Measurements from ENCODE around the gene CD69. TPM values are rescaled to one million over a fixed set of nuclear protein-coding genes. Genes with fewer than 3 reads are reported as not detected.

Gene CD69
- total RNA-seq, 1 experiment from 2014 or later, result not detected

GRCh38 chr12:9792961-9793617 lies 32.4 kb upstream of the CD69 start:
- Histone ChIP-seq H3K9me3 (ENCODE audit: insufficient read depth, low read depth) (no peaks in the 10 kb centered on the region), H3K36me3 (ENCODE audit: low read depth) (no peaks in the 10 kb centered on the region), H4K20me1 (ENCODE audit: insufficient read depth) (no peaks in the 10 kb centered on the region), H3K79me2 (ENCODE audit: low read depth) (no peaks in the 10 kb centered on the region), H3K27me3 (ENCODE audit: insufficient read depth, low read depth) (no peaks in the 10 kb centered on the region), H3K27ac (peak overlapping the region; percentile 38), H3K9me2 (ENCODE audit: insufficient read depth) (no peaks in the 10 kb centered on the region), H3K4me2 (peak overlapping the region; percentile 42), H2AFZ (peak overlapping the region; percentile 17; the same call in 1 of the 2 replicates), H3F3A (ENCODE audit: insufficient read depth, low read depth) (peaks cover 17% of the 10 kb centered on the region), H3K4me3 (no peak overlapping the region), H3K4me1 (replicated peaks; ENCODE audit: insufficient read depth) (peaks cover 48% of the 10 kb centered on the region)
- POLR2A ChIA-PET (ENCODE audit: unreplicated experiment), result interaction anchor here (0.6 kb wide), 1 partner anchor 843 kb away, joined by 3 read pairs; the partner anchor contains the start of gene M6PR
- no TSS peak for BruUV-seq (replicated peaks)
- DNase-seq, result peak in 1 of 2 experiments; percentile 80
- CTCF ChIA-PET, result no interaction called here
- TF ChIP-seq EZH2 (IDR thresholded peaks at IDR 0.05; ENCODE audit: low read depth) (no peak), CTCF (conservative IDR thresholded peaks at IDR 0.05) (no peak)
- intact Hi-C loops (cut with micrococcal nuclease; ENCODE audit: unreplicated experiment), result no loop called here

- intact Hi-C loops (cut with micrococcal nuclease; ENCODE audit: unreplicated experiment), result no loop called here
- no TSS peak for BruUV-seq (replicated peaks)
- Histone ChIP-seq H3K4me2 (peak overlapping the region; percentile 42), H3K79me2 (ENCODE audit: low read depth) (no peaks in the 10 kb centered on the region), H4K20me1 (ENCODE audit: insufficient read depth) (no peaks in the 10 kb centered on the region), H3K27ac (peak overlapping the region; percentile 38), H3K4me1 (replicated peaks; ENCODE audit: insufficient read depth) (peaks cover 40% of the 10 kb centered on the region), H2AFZ (peak overlapping the region; percentile 17; the same call in 1 of the 2 replicates), H3K9me2 (ENCODE audit: insufficient read depth) (no peaks in the 10 kb centered on the region), H3K36me3 (ENCODE audit: low read depth) (no peaks in the 10 kb centered on the region), H3K9me3 (ENCODE audit: insufficient read depth, low read depth) (no peaks in the 10 kb centered on the region), H3K27me3 (ENCODE audit: insufficient read depth, low read depth) (no peaks in the 10 kb centered on the region), H3K4me3 (no peak overlapping the region), H3F3A (ENCODE audit: insufficient read depth, low read depth) (peaks cover 17% of the 10 kb centered on the region)
- ChIA-PET POLR2A (ENCODE audit: unreplicated experiment) (interaction anchor here (0.6 kb wide), 1 partner anchor 843 kb away, joined by 3 read pairs; the partner anchor contains the start of gene M6PR), CTCF (interaction anchor here (0.7 kb wide), 1 partner anchor 150 kb away, joined by 3 read pairs; no protein-coding TSS in a partner anchor)
- TF ChIP-seq EZH2 (IDR thresholded peaks at IDR 0.05; ENCODE audit: low read depth), result no peak
- TF ChIP-seq CTCF (conservative IDR thresholded peaks at IDR 0.05), result no peak
- no peak for DNase-seq
These were observed 31.6 kb upstream of the CD69 start for GRCh38 chr12:9792185-9792900.

GRCh38 chr12:9786726-9787717 lies 26.3 kb upstream of the CD69 start:
- CTCF ChIA-PET, result no interaction called here
- H2AFZ ChIP-seq, result no peak overlapping the region
- 0 out of 2 replicates have a peak, but pooled peaks cover 3% of the 10 kb centered on the region for H3K4me1 ChIP-seq (replicated peaks; ENCODE audit: insufficient read depth)
- no peak overlapping the region for H3K4me3 ChIP-seq
- H3K9me3 ChIP-seq (ENCODE audit: insufficient read depth, low read depth), result no peaks in the 10 kb centered on the region
- intact Hi-C loops (cut with micrococcal nuclease; ENCODE audit: unreplicated experiment), result no loop called here
- no peaks in the 10 kb centered on the region for H3F3A ChIP-seq (ENCODE audit: insufficient read depth, low read depth)
- no peak overlapping the region for H3K27ac ChIP-seq
- no peaks in the 10 kb centered on the region for H3K9me2 ChIP-seq (ENCODE audit: insufficient read depth)
- POLR2A ChIA-PET (ENCODE audit: unreplicated experiment), result no interaction called here
- H3K36me3 ChIP-seq (ENCODE audit: low read depth), result no peaks in the 10 kb centered on the region
- no peak for DNase-seq
- BruUV-seq (replicated peaks), result no TSS peak
- no peak for TF ChIP-seq CTCF (conservative IDR thresholded peaks at IDR 0.05)
- no peak for TF ChIP-seq EZH2 (IDR thresholded peaks at IDR 0.05; ENCODE audit: low read depth)
- no peaks in the 10 kb centered on the region for H4K20me1 ChIP-seq (ENCODE audit: insufficient read depth)
- no peak overlapping the region for H3K4me2 ChIP-seq
- no peaks in the 10 kb centered on the region for H3K27me3 ChIP-seq (ENCODE audit: insufficient read depth, low read depth)
- H3K79me2 ChIP-seq (ENCODE audit: low read depth), result no peaks in the 10 kb centered on the region
